ENCODE data around the gene ATXN7.
A peak's percentile ranks its signal among the peaks of the same experiment; 100 is the strongest.

ATXN7 gene

GRCh38 chr3:64019271-64019670 lies 155.6 kb downstream of the ATXN7 start:
- no peak for DNase-seq (ENCODE audit: low read depth in 2 of 2)

GRCh38 chr3:64019879-64020278 lies 156.2 kb downstream of the ATXN7 start:
- no peak for DNase-seq (ENCODE audit: low read depth in 2 of 2)

GRCh38 chr3:64021922-64022321 lies 158.3 kb downstream of the ATXN7 start:
- no peak for DNase-seq (ENCODE audit: low read depth in 2 of 2)

- DNase-seq (ENCODE audit: low read depth in 2 of 2) = no peak
Observed at GRCh38 chr3:64022451-64023186, 159.0 kb downstream of the ATXN7 start.

- peak; percentile 78 to 80 for DNase-seq (ENCODE audit: low read depth in 2 of 2)
Observed at GRCh38 chr3:64023187-64023860, 159.7 kb downstream of the ATXN7 start, which contains the start of gene PSMD6. PSMD6 (minus strand) TSS chr3:64023494; CDS start chr3:64023419, 75 bp downstream.

GRCh38 chr3:64023861-64024223 lies 160.2 kb downstream of the ATXN7 start:
- DNase-seq (ENCODE audit: low read depth in 2 of 2) = no peak

- DNase-seq (ENCODE audit: low read depth in 2 of 2) = no peak
Observed at GRCh38 chr3:64026346-64026745, 162.7 kb downstream of the ATXN7 start.

GRCh38 chr3:64027658-64028057 lies 164.0 kb downstream of the ATXN7 start:
- no peak for DNase-seq (ENCODE audit: low read depth in 2 of 2)

- no peak for DNase-seq (ENCODE audit: low read depth in 2 of 2)
Observed at GRCh38 chr3:64028754-64029153, 165.1 kb downstream of the ATXN7 start.

- no peak for DNase-seq (ENCODE audit: low read depth in 2 of 2)
Observed at GRCh38 chr3:64029287-64029686, 165.6 kb downstream of the ATXN7 start.

GRCh38 chr3:64030741-64031140 lies 167.1 kb downstream of the ATXN7 start:
- DNase-seq (ENCODE audit: low read depth in 2 of 2) = peak; percentile 46 to 64

GRCh38 chr3:64031540-64032508 lies 168.2 kb downstream of the ATXN7 start:
- no peak for DNase-seq (ENCODE audit: low read depth in 2 of 2)

GRCh38 chr3:64033069-64033468 lies 169.4 kb downstream of the ATXN7 start:
- no peak for DNase-seq (ENCODE audit: low read depth in 2 of 2)

GRCh38 chr3:64037084-64037483 lies 173.4 kb downstream of the ATXN7 start:
- DNase-seq (ENCODE audit: low read depth in 2 of 2) = no peak

- no peak for DNase-seq (ENCODE audit: low read depth in 2 of 2)
Observed at GRCh38 chr3:64038253-64038767, 174.6 kb downstream of the ATXN7 start.

GRCh38 chr3:64039332-64039731 lies 175.7 kb downstream of the ATXN7 start:
- no peak for DNase-seq (ENCODE audit: low read depth in 2 of 2)

GRCh38 chr3:64039981-64040733 lies 176.5 kb downstream of the ATXN7 start:
- DNase-seq (ENCODE audit: low read depth in 2 of 2) = no peak

GRCh38 chr3:64042952-64043351 lies 179.3 kb downstream of the ATXN7 start:
- no peak for DNase-seq (ENCODE audit: low read depth in 2 of 2)

- no peak for DNase-seq (ENCODE audit: low read depth in 2 of 2)
Observed at GRCh38 chr3:64046592-64046991, 182.9 kb downstream of the ATXN7 start.

- DNase-seq (ENCODE audit: low read depth in 2 of 2) = no peak
Observed at GRCh38 chr3:64046996-64047594, 183.4 kb downstream of the ATXN7 start.

- no peak for DNase-seq (ENCODE audit: low read depth in 2 of 2)
Observed at GRCh38 chr3:64047787-64048186, 184.1 kb downstream of the ATXN7 start.

Measured in stimulated activated CD8-positive, alpha-beta memory T cell treated with anti-CD3 and anti-CD28 coated beads, Interleukin-15, amount 100 ng/mL, for 4 hours (primary cell).